ENCODE measurements around the gene OR4E1.
"Not testable (repeated sequence)": the region's sequence is repeated elsewhere in the genome, so short reads cannot be mapped to it uniquely, and the experiment has no call there.

Gene OR4E1

DNA sequence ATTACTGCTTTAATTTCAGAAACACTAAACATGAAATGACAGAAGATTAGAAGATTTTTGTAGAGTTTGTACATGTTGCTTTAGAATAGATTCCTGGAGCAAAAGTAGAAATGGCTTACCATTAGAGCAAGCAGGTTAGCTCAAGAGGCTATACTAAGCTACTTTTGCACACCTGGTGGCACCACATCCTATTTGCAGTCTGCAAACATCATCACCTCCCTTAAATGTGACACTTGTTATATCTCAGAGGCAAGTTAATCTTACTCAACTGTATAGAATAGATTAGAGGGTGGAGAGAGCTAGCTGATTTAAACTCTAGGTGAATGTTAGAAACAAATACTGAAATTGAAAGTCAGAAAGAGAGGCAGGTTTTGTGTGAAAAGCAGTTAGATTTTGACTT lies 30.7 kb upstream of the OR4E1 start:
- TF ChIP-seq, protein P1, sequence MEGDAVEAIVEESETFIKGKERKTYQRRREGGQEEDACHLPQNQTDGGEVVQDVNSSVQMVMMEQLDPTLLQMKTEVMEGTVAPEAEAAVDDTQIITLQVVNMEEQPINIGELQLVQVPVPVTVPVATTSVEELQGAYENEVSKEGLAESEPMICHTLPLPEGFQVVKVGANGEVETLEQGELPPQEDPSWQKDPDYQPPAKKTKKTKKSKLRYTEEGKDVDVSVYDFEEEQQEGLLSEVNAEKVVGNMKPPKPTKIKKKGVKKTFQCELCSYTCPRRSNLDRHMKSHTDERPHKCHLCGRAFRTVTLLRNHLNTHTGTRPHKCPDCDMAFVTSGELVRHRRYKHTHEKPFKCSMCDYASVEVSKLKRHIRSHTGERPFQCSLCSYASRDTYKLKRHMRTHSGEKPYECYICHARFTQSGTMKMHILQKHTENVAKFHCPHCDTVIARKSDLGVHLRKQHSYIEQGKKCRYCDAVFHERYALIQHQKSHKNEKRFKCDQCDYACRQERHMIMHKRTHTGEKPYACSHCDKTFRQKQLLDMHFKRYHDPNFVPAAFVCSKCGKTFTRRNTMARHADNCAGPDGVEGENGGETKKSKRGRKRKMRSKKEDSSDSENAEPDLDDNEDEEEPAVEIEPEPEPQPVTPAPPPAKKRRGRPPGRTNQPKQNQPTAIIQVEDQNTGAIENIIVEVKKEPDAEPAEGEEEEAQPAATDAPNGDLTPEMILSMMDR (IDR thresholded peaks at IDR 0.05; ENCODE audit: borderline replicate concordance, control extremely low read depth, extremely low read depth, insufficient read depth, missing control alignments) = no peak
- no peak for DNase-seq (ENCODE audit: low spot score)
- in situ Hi-C loops (cut with MboI; ENCODE audit: low sequenced_read_pairs, unreplicated experiment) = no loop called here

DNA sequence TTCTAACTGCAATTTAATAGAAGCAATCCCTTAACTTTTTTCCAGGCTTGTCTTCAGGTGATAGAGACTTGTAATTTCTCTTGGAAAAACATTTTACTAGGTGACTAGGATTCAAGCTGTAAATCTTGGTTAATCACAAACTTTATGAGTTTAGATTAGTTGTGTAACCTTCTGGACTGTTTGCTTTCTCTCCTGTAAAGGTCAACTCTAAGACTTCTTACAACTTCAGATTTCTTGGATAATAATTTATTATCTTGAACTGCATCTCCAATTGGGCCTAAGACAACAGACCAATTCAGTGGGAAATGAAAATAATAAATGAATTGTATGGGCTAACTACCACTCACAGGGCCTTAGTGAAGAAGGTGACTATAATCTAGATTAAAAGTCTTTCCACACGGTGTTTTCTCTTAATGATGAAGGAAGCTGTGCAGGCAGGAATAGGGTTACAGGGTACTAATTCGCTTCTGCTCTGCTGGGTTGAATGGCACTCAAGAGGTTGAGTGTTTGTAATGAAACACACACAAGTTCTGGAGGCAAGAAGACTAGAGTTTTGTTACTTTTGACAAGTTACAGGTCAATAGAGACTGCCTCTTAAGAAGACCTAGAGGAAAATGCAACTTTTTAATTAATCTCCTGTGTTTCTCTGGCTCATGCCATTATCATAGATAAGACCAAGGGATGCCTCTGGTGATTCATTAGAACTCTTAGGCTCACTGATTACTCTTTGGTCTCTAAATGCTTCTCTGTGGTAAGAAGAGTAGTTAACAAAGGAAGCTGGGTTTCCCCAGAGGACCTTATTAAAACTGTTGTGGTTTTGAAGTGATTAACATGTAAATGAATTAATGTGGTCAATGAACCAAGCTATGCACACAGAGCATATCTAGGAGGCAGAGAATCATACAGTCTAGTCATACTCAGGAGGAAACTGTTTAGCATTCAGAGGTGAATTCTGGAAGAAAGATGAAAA lies 30.0 kb upstream of the OR4E1 start:
- DNase-seq (ENCODE audit: low spot score) = no peak
- TF ChIP-seq, protein P1 (IDR thresholded peaks at IDR 0.05; ENCODE audit: borderline replicate concordance, control extremely low read depth, extremely low read depth, insufficient read depth, missing control alignments) = no peak

DNA sequence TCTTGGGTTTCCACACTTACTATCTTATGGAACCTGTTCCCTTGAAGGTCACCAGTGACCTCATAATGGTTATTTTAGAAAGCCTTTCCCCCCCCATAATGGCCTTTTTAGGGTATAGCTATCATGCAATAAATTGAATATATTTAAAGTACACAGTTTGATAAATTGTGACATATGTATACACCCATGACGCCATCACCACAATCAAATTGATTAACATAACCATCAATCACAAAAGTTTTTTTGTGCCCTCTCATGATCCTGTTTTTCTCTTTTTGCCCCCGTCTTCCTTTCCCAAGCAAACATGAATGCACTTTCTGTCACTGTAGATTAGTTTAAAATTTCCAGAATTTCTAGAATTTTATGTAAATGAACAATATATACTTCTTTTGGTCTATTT lies 28.7 kb upstream of the OR4E1 start:
- TF ChIP-seq, protein P1 (IDR thresholded peaks at IDR 0.05; ENCODE audit: borderline replicate concordance, control extremely low read depth, extremely low read depth, insufficient read depth, missing control alignments) = no peak
- no peak for DNase-seq (ENCODE audit: low spot score)
- in situ Hi-C loops (cut with MboI; ENCODE audit: low sequenced_read_pairs, unreplicated experiment) = no loop called here

More for the DNA sequence above, 30.0 kb upstream of the OR4E1 start:
- in situ Hi-C loops (cut with MboI; ENCODE audit: low sequenced_read_pairs, unreplicated experiment) = no loop called here

DNA sequence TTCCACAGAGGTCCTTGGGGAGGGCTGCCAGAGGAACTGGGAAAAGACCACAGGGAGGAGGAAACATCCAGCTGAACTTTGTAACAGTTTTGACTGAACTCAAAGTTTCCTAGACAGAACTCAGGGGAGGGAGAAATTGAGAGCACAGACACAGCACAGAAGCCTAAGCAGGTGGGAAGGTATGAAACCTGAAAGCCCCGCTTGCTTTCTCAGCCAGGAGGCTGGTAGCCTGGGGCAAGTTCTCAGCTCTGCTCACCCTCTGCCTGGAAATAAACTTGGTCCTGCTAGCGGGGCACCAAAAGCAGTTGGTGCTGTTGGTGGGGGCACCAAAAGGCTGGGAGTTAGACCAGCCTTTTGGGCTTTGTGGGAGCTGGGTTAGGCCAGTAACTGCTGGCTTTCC lies 25.9 kb upstream of the OR4E1 start:
- in situ Hi-C loops (cut with MboI; ENCODE audit: low sequenced_read_pairs, unreplicated experiment) = no loop called here
- TF ChIP-seq, protein P1 (IDR thresholded peaks at IDR 0.05; ENCODE audit: borderline replicate concordance, control extremely low read depth, extremely low read depth, insufficient read depth, missing control alignments) = no peak
- no peak for DNase-seq (ENCODE audit: low spot score)

DNA sequence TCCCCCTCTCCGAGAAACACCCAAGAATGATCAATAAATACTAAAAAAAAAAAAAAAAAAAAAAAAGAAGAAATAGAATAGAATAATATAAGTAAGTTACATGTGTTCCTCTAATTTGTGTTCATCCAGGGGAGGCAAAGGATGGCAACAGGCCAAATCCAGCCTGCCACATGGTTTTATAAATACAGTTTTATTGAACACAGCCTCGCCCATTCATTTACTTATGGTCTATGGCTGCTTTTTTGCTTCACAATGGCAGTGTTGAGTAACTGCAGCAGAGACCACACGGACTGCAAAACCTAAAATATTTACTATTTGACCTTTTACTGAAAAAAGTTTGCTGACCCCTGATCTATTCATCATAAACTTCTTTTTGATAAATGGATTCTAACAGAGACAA lies 24.9 kb upstream of the OR4E1 start:
- DNase-seq (ENCODE audit: low spot score); in situ Hi-C loops (cut with MboI; ENCODE audit: low sequenced_read_pairs, unreplicated experiment): not testable (repeated sequence)

DNA sequence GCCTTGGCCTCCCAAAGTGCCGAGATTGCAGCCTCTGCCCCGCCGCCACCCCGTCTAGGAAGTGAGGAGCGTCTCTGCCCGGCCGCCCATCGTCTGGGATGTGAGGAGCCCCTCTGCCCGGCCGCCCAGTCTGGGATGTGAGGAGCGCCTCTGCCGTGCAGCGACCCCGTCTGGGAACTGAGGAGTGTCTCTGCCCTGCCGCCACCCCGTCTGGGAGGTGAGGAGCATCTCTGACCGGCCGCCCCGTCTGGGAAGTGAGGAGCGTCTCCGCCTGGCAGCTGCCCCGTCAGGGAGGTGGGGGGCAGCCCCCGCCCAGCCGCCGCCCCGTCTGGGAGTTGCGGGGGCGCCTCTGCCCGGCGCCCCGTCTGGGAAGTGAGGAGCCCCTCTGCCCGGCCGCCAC lies 24.0 kb upstream of the OR4E1 start:
- in situ Hi-C loops (cut with MboI; ENCODE audit: low sequenced_read_pairs, unreplicated experiment); DNase-seq (ENCODE audit: low spot score): not testable (repeated sequence)

DNA sequence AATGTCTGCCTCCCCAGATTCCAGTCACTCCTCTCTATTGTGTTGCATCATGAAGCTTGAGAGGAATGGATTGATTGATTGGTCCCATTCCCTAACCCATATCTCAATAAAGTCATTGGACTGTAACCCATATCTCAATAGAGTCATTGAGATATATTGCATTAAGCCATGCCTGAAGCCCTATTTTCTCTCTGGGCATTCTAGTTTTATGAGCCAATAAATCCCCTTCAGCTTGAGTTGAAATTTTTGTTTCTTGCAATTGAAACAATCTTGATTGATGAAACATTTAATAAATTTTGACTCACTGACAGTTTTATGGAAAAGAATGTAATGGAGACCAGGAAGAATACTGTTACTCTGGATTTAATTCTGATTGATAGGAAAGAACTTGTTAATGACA lies 20.8 kb upstream of the OR4E1 start:
- in situ Hi-C loops (cut with MboI; ENCODE audit: low sequenced_read_pairs, unreplicated experiment) = no loop called here
- DNase-seq (ENCODE audit: low spot score) = no peak
- TF ChIP-seq, protein P1 (IDR thresholded peaks at IDR 0.05; ENCODE audit: borderline replicate concordance, control extremely low read depth, extremely low read depth, insufficient read depth, missing control alignments) = no peak
